T-helper 2 cell treated with Interferon-gamma antibody and Interleukin-4, amounts not matched to agents 5 μg/mL and 100 μg/mL, for 36 hours (primary cell): Measurements from ENCODE around the gene GDPD4.

Experiments
- DNase-seq: peaks from one replicate; pipeline ENCODE4 v3.0.0; 2021; ENCODE audit warnings: low spot score
- H3K27ac Mint-ChIP-seq: one replicate; pipeline ENCODE4 v1.8.0; 2021; ENCODE audit warnings: mild to moderate bottlenecking, mixed read lengths
- H3K27me3 Mint-ChIP-seq: one replicate; pipeline ENCODE4 v1.8.0; 2021; ENCODE audit warnings: low read depth, mixed read lengths
- H3K36me3 Mint-ChIP-seq: one replicate; pipeline ENCODE4 v1.8.0; 2021; ENCODE audit warnings: low read depth, mixed read lengths
- H3K4me1 Mint-ChIP-seq: one replicate; pipeline ENCODE4 v1.8.0; 2021; ENCODE audit warnings: low read depth, mixed read lengths
- H3K4me3 Mint-ChIP-seq: one replicate; pipeline ENCODE4 v1.8.0; 2022; ENCODE audit warnings: mild to moderate bottlenecking, moderate library complexity, mixed read lengths
- H3K9me3 Mint-ChIP-seq: one replicate; pipeline ENCODE4 v1.8.0; 2021; ENCODE audit warnings: mixed read lengths

GDPD4 gene

GRCh38 chr11:77283101-77283500 lies 18.4 kb downstream of the GDPD4 start:
- H3K4me1 Mint-ChIP-seq: no peaks in the 10 kb centered on the region
- H3K4me3 Mint-ChIP-seq: no peak overlapping the region
- H3K27ac Mint-ChIP-seq: no peak overlapping the region
- no peaks in the 10 kb centered on the region for H3K36me3 Mint-ChIP-seq
- peaks cover 27% of the 10 kb centered on the region for H3K27me3 Mint-ChIP-seq
- no peak for DNase-seq
- no peaks in the 10 kb centered on the region for H3K9me3 Mint-ChIP-seq

GRCh38 chr11:77278595-77279506 lies 22.6 kb downstream of the GDPD4 start:
- no peak overlapping the region for H3K27ac Mint-ChIP-seq
- no peaks in the 10 kb centered on the region for H3K4me1 Mint-ChIP-seq
- no peak overlapping the region for H3K4me3 Mint-ChIP-seq
- no peak for DNase-seq
- H3K9me3 Mint-ChIP-seq: no peaks in the 10 kb centered on the region
- no peaks in the 10 kb centered on the region for H3K36me3 Mint-ChIP-seq
- H3K27me3 Mint-ChIP-seq: peaks cover 24% of the 10 kb centered on the region

GRCh38 chr11:77276271-77276670 lies 25.2 kb downstream of the GDPD4 start:
- H3K36me3 Mint-ChIP-seq: no peaks in the 10 kb centered on the region
- no peaks in the 10 kb centered on the region for H3K4me1 Mint-ChIP-seq
- DNase-seq: no peak
- no peak overlapping the region for H3K27ac Mint-ChIP-seq
- no peaks in the 10 kb centered on the region for H3K9me3 Mint-ChIP-seq
- H3K4me3 Mint-ChIP-seq: no peak overlapping the region
- H3K27me3 Mint-ChIP-seq: peaks cover 18% of the 10 kb centered on the region

GRCh38 chr11:77270921-77271320 lies 30.6 kb downstream of the GDPD4 start:
- peaks cover 8% of the 10 kb centered on the region for H3K27me3 Mint-ChIP-seq
- no peaks in the 10 kb centered on the region for H3K4me1 Mint-ChIP-seq
- no peaks in the 10 kb centered on the region for H3K9me3 Mint-ChIP-seq
- H3K4me3 Mint-ChIP-seq: no peak overlapping the region
- H3K36me3 Mint-ChIP-seq: no peaks in the 10 kb centered on the region
- DNase-seq: no peak
- no peak overlapping the region for H3K27ac Mint-ChIP-seq

- no peaks in the 10 kb centered on the region for H3K9me3 Mint-ChIP-seq
- no peaks in the 10 kb centered on the region for H3K4me1 Mint-ChIP-seq
- no peak for DNase-seq
- no peak overlapping the region for H3K27ac Mint-ChIP-seq
- no peak overlapping the region for H3K4me3 Mint-ChIP-seq
- no peaks in the 10 kb centered on the region for H3K36me3 Mint-ChIP-seq
- peaks cover 10% of the 10 kb centered on the region for H3K27me3 Mint-ChIP-seq
Measured at GRCh38 chr11:77269484-77270123, 31.9 kb downstream of the GDPD4 start.

- H3K36me3 Mint-ChIP-seq: no peaks in the 10 kb centered on the region
- no peak overlapping the region for H3K4me3 Mint-ChIP-seq
- no peak overlapping the region for H3K27ac Mint-ChIP-seq
- peaks cover 4% of the 10 kb centered on the region for H3K9me3 Mint-ChIP-seq
- DNase-seq: no peak
- H3K27me3 Mint-ChIP-seq: peaks cover 20% of the 10 kb centered on the region
- no peaks in the 10 kb centered on the region for H3K4me1 Mint-ChIP-seq
Measured at GRCh38 chr11:77267962-77268361, 33.5 kb downstream of the GDPD4 start.

GRCh38 chr11:77266766-77267165 lies 34.7 kb downstream of the GDPD4 start:
- Mint-ChIP-seq H3K9me3 (peaks cover 4% of the 10 kb centered on the region), H3K4me1 (no peaks in the 10 kb centered on the region), H3K27me3 (peaks cover 20% of the 10 kb centered on the region), H3K36me3 (no peaks in the 10 kb centered on the region), H3K27ac (no peak overlapping the region), H3K4me3 (no peak overlapping the region)
- DNase-seq: no peak

GRCh38 chr11:77262803-77263202 lies 38.7 kb downstream of the GDPD4 start:
- Mint-ChIP-seq H3K4me3 (no peak overlapping the region), H3K27me3 (peaks cover 29% of the 10 kb centered on the region), H3K4me1 (no peaks in the 10 kb centered on the region), H3K27ac (no peak overlapping the region), H3K9me3 (peaks cover 4% of the 10 kb centered on the region), H3K36me3 (no peaks in the 10 kb centered on the region)
- no peak for DNase-seq

GRCh38 chr11:77259641-77260040 lies 41.8 kb downstream of the GDPD4 start:
- DNase-seq: no peak
- no peak overlapping the region for H3K27ac Mint-ChIP-seq
- no peaks in the 10 kb centered on the region for H3K36me3 Mint-ChIP-seq
- no peaks in the 10 kb centered on the region for H3K4me1 Mint-ChIP-seq
- peaks cover 32% of the 10 kb centered on the region for H3K27me3 Mint-ChIP-seq
- peaks cover 4% of the 10 kb centered on the region for H3K9me3 Mint-ChIP-seq
- no peak overlapping the region for H3K4me3 Mint-ChIP-seq

GRCh38 chr11:77253690-77254089 lies 47.8 kb downstream of the GDPD4 start:
- DNase-seq: no peak
- peaks cover 1% of the 10 kb centered on the region for H3K4me1 Mint-ChIP-seq
- no peak overlapping the region for H3K27ac Mint-ChIP-seq
- H3K27me3 Mint-ChIP-seq: peaks cover 10% of the 10 kb centered on the region
- H3K9me3 Mint-ChIP-seq: peaks cover 16% of the 10 kb centered on the region
- no peak overlapping the region for H3K4me3 Mint-ChIP-seq
- no peaks in the 10 kb centered on the region for H3K36me3 Mint-ChIP-seq

GRCh38 chr11:77252555-77253270 lies 48.8 kb downstream of the GDPD4 start:
- Mint-ChIP-seq H3K27me3 (peaks cover 6% of the 10 kb centered on the region), H3K4me3 (no peak overlapping the region), H3K27ac (no peak overlapping the region), H3K9me3 (peaks cover 16% of the 10 kb centered on the region), H3K36me3 (no peaks in the 10 kb centered on the region), H3K4me1 (peaks cover 1% of the 10 kb centered on the region)
- DNase-seq: no peak

- no peak for DNase-seq
- peaks cover 1% of the 10 kb centered on the region for H3K4me1 Mint-ChIP-seq
- H3K27ac Mint-ChIP-seq: no peak overlapping the region
- H3K27me3 Mint-ChIP-seq: no peaks in the 10 kb centered on the region
- H3K36me3 Mint-ChIP-seq: no peaks in the 10 kb centered on the region
- no peak overlapping the region for H3K4me3 Mint-ChIP-seq
- peaks cover 16% of the 10 kb centered on the region for H3K9me3 Mint-ChIP-seq
Measured at GRCh38 chr11:77250881-77251640, 50.4 kb downstream of the GDPD4 start.

GRCh38 chr11:77249427-77249826 lies 52.1 kb downstream of the GDPD4 start:
- DNase-seq: no peak

More at GRCh38 chr11:77249427-77249826, 52.1 kb downstream of the GDPD4 start:
- peaks cover 16% of the 10 kb centered on the region for H3K9me3 Mint-ChIP-seq
- H3K27ac Mint-ChIP-seq: no peak overlapping the region
- no peaks in the 10 kb centered on the region for H3K36me3 Mint-ChIP-seq
- no peak overlapping the region for H3K4me3 Mint-ChIP-seq
- H3K27me3 Mint-ChIP-seq: no peaks in the 10 kb centered on the region
- H3K4me1 Mint-ChIP-seq: peaks cover 6% of the 10 kb centered on the region
